Activated CD4-positive, alpha-beta T cell treated with anti-CD3 and anti-CD28 coated beads, Interleukin-2, amount 50 U/mL, for 16 hours (primary cell): Measurements from ENCODE around the gene BMPR1A.

Source experiments
- DNase-seq: peaks from one replicate; pipeline ENCODE4 v3.0.0-alpha.2; 2020

The BMPR1A gene

DNA sequence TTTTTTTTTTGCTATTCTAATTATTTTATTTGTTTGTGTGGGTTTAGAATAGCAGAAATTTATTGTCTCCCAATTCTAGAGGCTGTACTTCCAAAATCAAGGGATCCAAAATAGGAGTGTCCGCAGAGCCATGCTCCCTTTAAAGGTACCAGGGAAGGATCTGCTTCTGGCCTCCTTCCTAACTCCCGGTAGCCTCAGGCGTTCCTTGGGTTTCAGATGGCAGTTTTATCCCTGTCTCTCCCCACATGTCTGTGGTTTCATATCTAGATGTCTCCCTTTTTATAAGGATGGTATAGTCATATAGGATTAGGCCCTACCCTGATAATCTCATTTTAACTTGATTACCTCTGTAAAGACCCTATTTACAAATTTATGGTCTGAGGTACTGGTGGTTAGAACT lies 48.4 kb downstream of the BMPR1A start:
- no peak for DNase-seq

GRCh38 chr10:86813101-86813500 lies 56.7 kb downstream of the BMPR1A start:
- no peak for DNase-seq

- no peak for DNase-seq
Measured at GRCh38 chr10:86813982-86814381, 57.6 kb downstream of the BMPR1A start.

GRCh38 chr10:86815035-86815617 lies 58.7 kb downstream of the BMPR1A start:
- DNase-seq, result no peak

GRCh38 chr10:86815640-86816039 lies 59.2 kb downstream of the BMPR1A start:
- no peak for DNase-seq

GRCh38 chr10:86817246-86817645 lies 60.8 kb downstream of the BMPR1A start:
- no peak for DNase-seq

- no peak for DNase-seq
Measured at GRCh38 chr10:86819567-86819966, 63.1 kb downstream of the BMPR1A start.

DNA sequence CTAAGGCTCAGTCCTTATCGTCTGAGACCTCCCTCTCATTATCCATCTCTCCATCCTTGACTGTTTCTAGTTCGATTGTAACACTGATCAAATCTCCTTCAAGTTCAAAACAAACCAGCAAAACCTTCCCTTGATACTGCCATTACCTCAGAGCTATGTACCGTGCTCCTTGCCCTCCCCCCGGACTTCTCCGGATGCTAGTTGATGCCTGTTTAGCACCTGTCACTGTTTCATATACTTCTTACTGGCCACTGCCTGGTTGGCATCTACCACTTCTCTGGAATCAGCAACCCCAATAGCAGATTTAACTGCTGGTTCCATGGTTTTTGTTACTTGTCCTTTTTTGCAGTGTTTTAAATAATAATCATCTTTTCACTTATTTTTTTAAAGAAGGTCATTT lies 64.1 kb downstream of the BMPR1A start:
- no peak for DNase-seq

DNA sequence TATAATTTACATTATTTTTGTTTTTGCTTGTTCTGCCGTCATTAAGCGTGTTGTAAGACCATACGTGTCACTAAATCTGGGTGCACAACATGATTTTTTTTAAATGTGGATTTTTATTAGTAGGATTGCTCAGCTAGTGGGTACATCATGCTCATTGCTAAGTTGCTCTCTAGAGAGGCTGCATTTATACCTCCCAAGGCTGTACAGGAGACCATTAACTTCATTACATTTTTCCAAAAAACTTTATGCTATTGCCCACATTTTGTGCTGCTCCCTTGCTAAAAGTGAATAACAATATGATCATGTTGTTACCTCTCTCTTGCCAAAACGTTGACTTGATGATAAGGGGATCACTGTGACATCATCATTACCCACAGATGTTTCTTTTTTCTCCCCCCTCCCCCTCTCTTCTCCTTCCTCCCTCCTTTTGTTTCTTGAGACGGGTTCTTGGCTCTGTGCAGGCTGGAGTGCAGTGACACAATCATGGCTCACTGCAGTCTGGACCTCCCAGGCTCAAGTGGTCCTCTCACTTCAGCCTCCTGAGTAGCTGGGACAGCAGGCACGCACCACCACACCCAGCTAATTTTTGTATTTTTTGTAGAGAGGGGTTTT lies 65.1 kb downstream of the BMPR1A start:
- DNase-seq, result no peak

- no peak for DNase-seq
Measured at GRCh38 chr10:86823565-86823964, 67.1 kb downstream of the BMPR1A start.

DNA sequence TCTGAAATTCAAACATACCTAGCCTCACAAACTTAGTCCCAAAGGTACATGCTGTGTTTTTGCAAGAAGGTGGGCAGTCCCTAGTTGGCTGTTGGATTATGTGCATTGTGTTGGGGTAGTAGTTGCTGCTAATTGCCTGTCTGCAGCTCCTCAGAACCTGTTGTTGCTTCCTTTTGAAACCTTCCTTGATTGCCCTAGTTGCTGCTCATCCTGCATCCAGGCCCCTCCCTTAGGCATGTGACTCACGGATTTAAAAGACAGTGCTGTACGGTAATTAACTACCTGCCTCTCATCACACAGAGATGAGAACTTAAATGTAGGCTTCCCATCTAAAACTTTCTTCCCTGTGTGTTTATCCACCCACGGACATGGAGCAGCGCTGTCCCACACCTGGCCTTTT lies 67.7 kb downstream of the BMPR1A start:
- DNase-seq, result no peak

DNA sequence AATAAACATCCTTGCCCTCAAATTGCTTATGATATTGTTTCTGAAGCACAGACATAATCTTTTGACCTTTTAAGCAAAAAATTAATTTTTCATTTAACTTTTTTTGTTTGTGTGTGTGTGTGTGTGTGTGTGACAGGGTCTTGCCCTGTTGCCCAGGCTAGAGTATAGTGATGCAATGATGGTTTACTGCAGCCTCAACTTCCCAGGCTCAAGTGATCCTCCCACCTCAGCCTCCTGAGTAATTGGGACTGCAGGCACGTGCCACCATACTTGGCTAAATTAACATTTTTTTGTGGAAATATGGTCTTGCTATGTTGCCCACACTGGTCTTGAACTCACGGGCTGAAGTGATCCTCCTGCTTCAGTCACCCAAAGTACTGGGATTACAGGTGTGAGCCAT lies 68.9 kb downstream of the BMPR1A start:
- DNase-seq, result no peak

DNA sequence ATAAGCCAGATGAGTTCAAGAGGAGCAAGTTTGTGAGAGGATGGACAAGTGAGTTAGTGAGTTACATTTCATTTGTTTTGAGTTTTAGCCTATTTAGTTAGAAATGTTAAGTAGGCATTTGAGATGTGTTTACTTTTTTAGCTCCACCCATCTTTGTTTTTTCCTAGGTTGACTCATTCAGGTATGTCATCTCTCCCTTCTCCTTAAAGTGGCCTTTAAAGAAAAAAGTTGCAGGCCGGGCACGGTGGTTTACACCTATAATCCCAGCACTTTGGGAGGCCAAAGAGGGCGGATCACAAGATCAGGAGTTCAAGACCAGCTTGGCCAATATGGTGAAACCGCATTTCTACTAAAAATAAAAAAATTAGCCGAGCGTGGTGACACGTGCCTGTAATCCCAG lies 71.2 kb downstream of the BMPR1A start:
- no peak for DNase-seq

- DNase-seq, result no peak
Measured at GRCh38 chr10:86828145-86828544, 71.7 kb downstream of the BMPR1A start.

GRCh38 chr10:86829472-86829871 lies 73.1 kb downstream of the BMPR1A start:
- no peak for DNase-seq

GRCh38 chr10:86830043-86830591 lies 73.7 kb downstream of the BMPR1A start:
- no peak for DNase-seq

GRCh38 chr10:86833969-86834368 lies 77.5 kb downstream of the BMPR1A start:
- no peak for DNase-seq

DNA sequence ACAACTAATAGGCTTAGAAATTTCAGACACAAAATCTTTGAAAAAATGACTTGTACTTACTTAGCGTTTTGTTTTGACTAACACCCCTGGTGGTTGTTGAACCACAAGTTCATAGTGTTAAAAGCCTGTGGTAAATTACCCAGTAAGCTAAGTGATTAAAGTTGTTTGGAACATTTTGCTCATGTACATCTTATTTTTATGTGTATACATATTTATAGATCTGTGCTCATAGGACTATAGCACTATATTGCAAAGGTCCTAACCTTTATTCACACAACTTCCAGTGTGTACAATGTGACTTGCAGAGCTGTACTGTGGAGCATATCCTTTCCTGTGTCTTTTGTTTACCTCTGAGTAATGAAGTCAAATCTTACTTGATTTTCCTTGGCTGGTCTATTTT lies 79.6 kb downstream of the BMPR1A start:
- peak; percentile 56 for DNase-seq

DNA sequence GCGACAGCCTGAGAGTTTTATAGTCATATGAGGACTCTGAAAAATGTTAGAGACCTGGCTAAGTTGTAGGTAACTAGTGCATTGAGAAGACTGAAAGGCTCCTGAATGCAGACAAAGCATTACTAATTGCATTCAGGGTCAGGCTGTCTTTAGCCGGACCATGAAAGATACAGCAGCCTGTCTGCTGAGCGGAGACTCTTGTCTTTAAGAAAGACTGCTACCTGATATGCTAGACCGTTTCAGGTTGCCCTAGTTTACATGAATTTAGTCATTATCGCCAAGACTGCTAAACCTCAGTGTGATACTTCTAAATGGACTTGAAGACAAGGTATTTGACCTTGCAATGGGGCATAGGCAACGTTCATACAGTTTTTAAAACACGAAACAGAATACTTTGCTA lies 81.2 kb downstream of the BMPR1A start:
- no peak for DNase-seq

DNA sequence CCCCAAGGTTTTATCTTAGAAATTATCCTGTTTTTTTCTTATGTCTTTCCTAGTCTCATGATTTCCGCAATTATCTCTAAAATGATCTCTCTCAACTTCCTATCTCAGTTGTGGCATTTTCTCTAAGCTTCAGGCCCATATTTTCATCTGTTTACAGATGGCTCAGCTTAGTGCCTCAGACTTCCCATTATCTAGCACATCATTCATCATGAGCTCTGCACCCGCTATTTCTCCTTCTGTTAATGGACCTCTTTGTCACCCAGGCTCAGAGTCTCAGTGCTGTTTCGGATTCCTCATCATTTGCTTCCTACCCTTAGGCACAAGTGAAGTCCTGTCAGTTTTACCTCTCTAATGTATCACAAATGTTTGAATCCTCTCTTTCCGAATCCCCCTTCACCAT lies 84.1 kb downstream of the BMPR1A start:
- DNase-seq, result no peak

- DNase-seq, result no peak
Measured at GRCh38 chr10:86846088-86846487, 89.7 kb downstream of the BMPR1A start.

- no peak for DNase-seq
Measured at GRCh38 chr10:86848747-86849146, 92.3 kb downstream of the BMPR1A start.

- peak; percentile 3 for DNase-seq
Measured at GRCh38 chr10:86849181-86849894, 92.9 kb downstream of the BMPR1A start.

DNA sequence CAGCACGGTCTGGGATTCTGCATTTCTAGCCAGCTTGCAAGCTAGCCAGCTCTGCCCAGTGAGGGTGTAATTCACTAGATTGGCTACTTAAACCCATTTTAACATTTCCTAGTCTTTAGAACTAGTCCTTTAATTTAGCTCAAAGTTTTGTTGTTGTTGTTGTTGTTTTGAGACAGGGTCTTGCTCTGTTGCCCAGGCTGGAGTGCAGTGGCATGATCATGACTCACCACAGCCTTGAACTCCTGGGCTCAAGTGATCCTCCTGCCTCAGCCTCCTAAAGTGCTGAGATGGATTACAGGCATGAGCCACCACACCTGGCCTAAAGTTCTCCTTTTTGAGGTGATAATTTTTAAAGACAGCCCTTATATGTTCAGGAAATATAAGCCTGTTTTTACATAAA lies 94.1 kb downstream of the BMPR1A start:
- no peak for DNase-seq
